Mammary epithelial cell (primary cell): Measurements from ENCODE around the gene FOXC1.

Experiments
- CTCF ChIP-seq, 2 donors: IDR thresholded peaks in 1 of 2; conservative IDR thresholded peaks in 1 of 2; 2 replicates each; pipeline ENCODE4 v1.5.1; 2011 to 2012; ENCODE audit warnings: inconsistent platforms in 2 of 2, low read length in 2 of 2, mild to moderate bottlenecking in 2 of 2, control low read depth in 1 of 2, low read depth in 1 of 2; ENCODE audit not compliant: insufficient read depth in 1 of 2; ENCODE audit errors: extremely low read depth in 1 of 2
- EZH2 ChIP-seq: IDR thresholded peaks from 2 replicates; pipeline ENCODE4 v1.6.1; 2012; ENCODE audit warnings: low read length, inconsistent platforms, borderline replicate concordance

GRCh38 chr6:1587546-1587945, 22.2 kb upstream of the FOXC1 start:
- no peak for TF ChIP-seq CTCF (conservative IDR thresholded peaks at IDR 0.05 in 1 of 2, IDR thresholded peaks at IDR 0.05 in 1 of 2; ENCODE audit: extremely low read depth in 1 of 2, insufficient read depth in 1 of 2, low read depth in 1 of 2, low read length in 2 of 2)
- TF ChIP-seq EZH2, result no peak
